HepG2 (cell line): ENCODE measurements around the gene HELZ. TPM values are rescaled to one million over a fixed set of nuclear protein-coding genes. Genes with fewer than 3 reads are reported as not detected.

Experiments used
- AGO2 ChIP-seq: fragments of 200-400 bp; formaldehyde crosslinking; optimal IDR thresholded peaks from 2 replicates; pipeline ENCODE3; 2017; ENCODE audit warnings: mild to moderate bottlenecking, low read depth, low read length, moderate library complexity
- PAF1 ChIP-seq: IDR thresholded peaks from 2 replicates; pipeline ENCODE4 v1.6.1; 2016; ENCODE audit warnings: missing genetic modification reagents, missing compliant biosample characterization
- SIX4 ChIP-seq: sonication (generic); formaldehyde crosslinking; IDR thresholded peaks from 2 replicates; pipeline ENCODE4 v1.4.0; 2020; ENCODE audit warnings: missing genetic modification reagents
- SYNCRIP ChIP-seq: fragments of 200-400 bp; formaldehyde crosslinking; IDR thresholded peaks from 2 replicates; pipeline ENCODE4 v1.6.1; 2018; ENCODE audit warnings: mild to moderate bottlenecking, low read depth, low read length; ENCODE audit not compliant: insufficient read depth
- ZFX ChIP-seq: sonication (generic); formaldehyde crosslinking; IDR thresholded peaks from 2 replicates; pipeline ENCODE4 v1.4.0; 2020; ENCODE audit warnings: mild to moderate bottlenecking, low read depth, missing genetic modification reagents, moderate library complexity
- ZMYM3 ChIP-seq: sonication (generic); formaldehyde crosslinking; IDR thresholded peaks from 2 replicates; pipeline ENCODE4 v1.5.1; 2020; ENCODE audit warnings: mild to moderate bottlenecking, missing genetic modification reagents
- ZNF230 ChIP-seq: sonication (generic); formaldehyde crosslinking; IDR thresholded peaks from 2 replicates; pipeline ENCODE4 v1.4.0; 2020; ENCODE audit warnings: mild to moderate bottlenecking, missing genetic modification reagents
- polyA plus RNA-seq, 8 experiments: library from polyadenylated mRNA; depleted of rRNA in 3 of 8; stranded (reverse) in 7 of 8; unstranded in 1 of 8; fragments of >200 nt; fragmentation: Illumina TruSeq in 4 of 8; extraction: Trizol in 4 of 8; gene quantifications; 2 replicates each; pipeline versions ENCODE4 v1.2.1 to v1.2.3, GENCODE V29; 2011 to 2016; ENCODE audit warnings: low read depth in 4 of 8, missing spikeins in 1 of 8, mixed read lengths in 1 of 8; ENCODE audit not compliant: insufficient read depth in 1 of 8
- total RNA-seq, 5 experiments: library from RNA; depleted of rRNA; stranded (reverse); fragments of >200 nt; fragmentation: Illumina TruSeq; extraction: Trizol; gene quantifications; 2 replicates each; pipeline ENCODE4 v1.2.3, GENCODE V29; 2016; ENCODE audit warnings: low read depth in 1 of 5
- TF ChIP-seq, protein P1 (sequence below): IDR thresholded peaks from 2 replicates; pipeline ENCODE4 v1.4.0; 2020; ENCODE audit warnings: mild to moderate bottlenecking, missing genetic modification reagents
- TF ChIP-seq, protein P2 (sequence below): sonication (generic); formaldehyde crosslinking; IDR thresholded peaks from 2 replicates; pipeline ENCODE4 v1.4.0; 2020; ENCODE audit warnings: missing genetic modification reagents
- TF ChIP-seq, protein P3 (sequence below): sonication (generic); formaldehyde crosslinking; IDR thresholded peaks from 2 replicates; pipeline ENCODE4 v1.4.0; 2020; ENCODE audit warnings: missing genetic modification reagents
- TF ChIP-seq, protein P4 (sequence below): sonication (generic); formaldehyde crosslinking; IDR thresholded peaks from 2 replicates; pipeline ENCODE4 v1.4.0; 2020; ENCODE audit warnings: mild to moderate bottlenecking, missing genetic modification reagents, borderline replicate concordance
- TF ChIP-seq, protein P5 (sequence below): fragments of 450-650 bp; IDR thresholded peaks from 2 replicates; pipeline ENCODE4 v1.6.1; 2017; ENCODE audit warnings: mild to moderate bottlenecking

HELZ gene
- total and polyA plus RNA-seq, 2 of the 13 experiments (the other 11 are each of a cell fraction or from before 2014, with no cell fraction given), result 35.3 to 52.4 TPM

DNA sequence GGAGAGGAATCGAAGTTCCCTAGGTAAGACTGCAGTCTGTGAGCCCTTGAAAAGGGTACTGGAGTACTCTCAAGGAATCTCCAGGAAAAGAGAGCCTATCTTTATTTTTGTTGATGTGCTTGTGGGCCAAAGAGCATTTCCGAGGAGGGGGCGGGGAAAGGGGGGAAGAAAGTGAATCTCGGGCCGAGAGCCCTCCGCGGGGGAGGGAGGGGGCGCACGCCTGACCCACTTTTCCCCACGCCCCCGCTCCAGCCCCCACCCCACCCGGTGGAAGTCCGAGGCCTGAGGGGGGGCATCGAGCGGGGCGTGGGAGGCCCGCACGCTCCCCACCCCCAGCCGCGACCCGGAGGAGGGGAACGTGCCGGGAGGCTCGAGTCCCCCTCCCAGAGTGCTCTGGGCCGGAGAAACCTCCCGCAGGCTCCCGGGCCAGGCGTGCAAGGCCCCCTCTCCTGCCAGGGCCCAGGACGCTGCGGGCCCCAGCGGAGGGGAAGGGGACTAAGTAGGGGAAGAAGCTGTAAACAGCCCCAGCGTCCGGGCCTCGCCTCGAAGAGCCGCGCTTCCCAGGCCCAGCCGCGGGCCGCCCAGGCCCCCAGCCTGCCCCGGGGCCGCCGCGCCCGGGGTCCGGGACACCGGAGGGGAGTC is 444 bp downstream of the HELZ start (continued):
- TF ChIP-seq, protein P1, sequence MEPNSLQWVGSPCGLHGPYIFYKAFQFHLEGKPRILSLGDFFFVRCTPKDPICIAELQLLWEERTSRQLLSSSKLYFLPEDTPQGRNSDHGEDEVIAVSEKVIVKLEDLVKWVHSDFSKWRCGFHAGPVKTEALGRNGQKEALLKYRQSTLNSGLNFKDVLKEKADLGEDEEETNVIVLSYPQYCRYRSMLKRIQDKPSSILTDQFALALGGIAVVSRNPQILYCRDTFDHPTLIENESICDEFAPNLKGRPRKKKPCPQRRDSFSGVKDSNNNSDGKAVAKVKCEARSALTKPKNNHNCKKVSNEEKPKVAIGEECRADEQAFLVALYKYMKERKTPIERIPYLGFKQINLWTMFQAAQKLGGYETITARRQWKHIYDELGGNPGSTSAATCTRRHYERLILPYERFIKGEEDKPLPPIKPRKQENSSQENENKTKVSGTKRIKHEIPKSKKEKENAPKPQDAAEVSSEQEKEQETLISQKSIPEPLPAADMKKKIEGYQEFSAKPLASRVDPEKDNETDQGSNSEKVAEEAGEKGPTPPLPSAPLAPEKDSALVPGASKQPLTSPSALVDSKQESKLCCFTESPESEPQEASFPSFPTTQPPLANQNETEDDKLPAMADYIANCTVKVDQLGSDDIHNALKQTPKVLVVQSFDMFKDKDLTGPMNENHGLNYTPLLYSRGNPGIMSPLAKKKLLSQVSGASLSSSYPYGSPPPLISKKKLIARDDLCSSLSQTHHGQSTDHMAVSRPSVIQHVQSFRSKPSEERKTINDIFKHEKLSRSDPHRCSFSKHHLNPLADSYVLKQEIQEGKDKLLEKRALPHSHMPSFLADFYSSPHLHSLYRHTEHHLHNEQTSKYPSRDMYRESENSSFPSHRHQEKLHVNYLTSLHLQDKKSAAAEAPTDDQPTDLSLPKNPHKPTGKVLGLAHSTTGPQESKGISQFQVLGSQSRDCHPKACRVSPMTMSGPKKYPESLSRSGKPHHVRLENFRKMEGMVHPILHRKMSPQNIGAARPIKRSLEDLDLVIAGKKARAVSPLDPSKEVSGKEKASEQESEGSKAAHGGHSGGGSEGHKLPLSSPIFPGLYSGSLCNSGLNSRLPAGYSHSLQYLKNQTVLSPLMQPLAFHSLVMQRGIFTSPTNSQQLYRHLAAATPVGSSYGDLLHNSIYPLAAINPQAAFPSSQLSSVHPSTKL (CRISPR knock-in tag), result peak; percentile 25; the same call in 1 of the 2 replicates
- TF ChIP-seq ZNF230 (CRISPR knock-in tag) (no peak), SYNCRIP (no peak), SIX4 (CRISPR knock-in tag) (0 out of 2 replicates have a peak, but pooled peaks have one; percentile 6), PAF1 (CRISPR knock-in tag) (no peak), ZMYM3 (no peak), ZFX (CRISPR knock-in tag) (peak; percentile 68), AGO2 (peak; percentile 32)
- TF ChIP-seq, protein P2, sequence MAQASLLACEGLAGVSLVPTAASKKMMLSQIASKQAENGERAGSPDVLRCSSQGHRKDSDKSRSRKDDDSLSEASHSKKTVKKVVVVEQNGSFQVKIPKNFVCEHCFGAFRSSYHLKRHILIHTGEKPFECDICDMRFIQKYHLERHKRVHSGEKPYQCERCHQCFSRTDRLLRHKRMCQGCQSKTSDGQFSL, result peak; percentile 58; the same call in 1 of the 2 replicates
- TF ChIP-seq, protein P3, sequence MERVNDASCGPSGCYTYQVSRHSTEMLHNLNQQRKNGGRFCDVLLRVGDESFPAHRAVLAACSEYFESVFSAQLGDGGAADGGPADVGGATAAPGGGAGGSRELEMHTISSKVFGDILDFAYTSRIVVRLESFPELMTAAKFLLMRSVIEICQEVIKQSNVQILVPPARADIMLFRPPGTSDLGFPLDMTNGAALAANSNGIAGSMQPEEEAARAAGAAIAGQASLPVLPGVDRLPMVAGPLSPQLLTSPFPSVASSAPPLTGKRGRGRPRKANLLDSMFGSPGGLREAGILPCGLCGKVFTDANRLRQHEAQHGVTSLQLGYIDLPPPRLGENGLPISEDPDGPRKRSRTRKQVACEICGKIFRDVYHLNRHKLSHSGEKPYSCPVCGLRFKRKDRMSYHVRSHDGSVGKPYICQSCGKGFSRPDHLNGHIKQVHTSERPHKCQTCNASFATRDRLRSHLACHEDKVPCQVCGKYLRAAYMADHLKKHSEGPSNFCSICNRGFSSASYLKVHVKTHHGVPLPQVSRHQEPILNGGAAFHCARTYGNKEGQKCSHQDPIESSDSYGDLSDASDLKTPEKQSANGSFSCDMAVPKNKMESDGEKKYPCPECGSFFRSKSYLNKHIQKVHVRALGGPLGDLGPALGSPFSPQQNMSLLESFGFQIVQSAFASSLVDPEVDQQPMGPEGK (CRISPR knock-in tag), result peak; percentile 93
- TF ChIP-seq, protein P4, sequence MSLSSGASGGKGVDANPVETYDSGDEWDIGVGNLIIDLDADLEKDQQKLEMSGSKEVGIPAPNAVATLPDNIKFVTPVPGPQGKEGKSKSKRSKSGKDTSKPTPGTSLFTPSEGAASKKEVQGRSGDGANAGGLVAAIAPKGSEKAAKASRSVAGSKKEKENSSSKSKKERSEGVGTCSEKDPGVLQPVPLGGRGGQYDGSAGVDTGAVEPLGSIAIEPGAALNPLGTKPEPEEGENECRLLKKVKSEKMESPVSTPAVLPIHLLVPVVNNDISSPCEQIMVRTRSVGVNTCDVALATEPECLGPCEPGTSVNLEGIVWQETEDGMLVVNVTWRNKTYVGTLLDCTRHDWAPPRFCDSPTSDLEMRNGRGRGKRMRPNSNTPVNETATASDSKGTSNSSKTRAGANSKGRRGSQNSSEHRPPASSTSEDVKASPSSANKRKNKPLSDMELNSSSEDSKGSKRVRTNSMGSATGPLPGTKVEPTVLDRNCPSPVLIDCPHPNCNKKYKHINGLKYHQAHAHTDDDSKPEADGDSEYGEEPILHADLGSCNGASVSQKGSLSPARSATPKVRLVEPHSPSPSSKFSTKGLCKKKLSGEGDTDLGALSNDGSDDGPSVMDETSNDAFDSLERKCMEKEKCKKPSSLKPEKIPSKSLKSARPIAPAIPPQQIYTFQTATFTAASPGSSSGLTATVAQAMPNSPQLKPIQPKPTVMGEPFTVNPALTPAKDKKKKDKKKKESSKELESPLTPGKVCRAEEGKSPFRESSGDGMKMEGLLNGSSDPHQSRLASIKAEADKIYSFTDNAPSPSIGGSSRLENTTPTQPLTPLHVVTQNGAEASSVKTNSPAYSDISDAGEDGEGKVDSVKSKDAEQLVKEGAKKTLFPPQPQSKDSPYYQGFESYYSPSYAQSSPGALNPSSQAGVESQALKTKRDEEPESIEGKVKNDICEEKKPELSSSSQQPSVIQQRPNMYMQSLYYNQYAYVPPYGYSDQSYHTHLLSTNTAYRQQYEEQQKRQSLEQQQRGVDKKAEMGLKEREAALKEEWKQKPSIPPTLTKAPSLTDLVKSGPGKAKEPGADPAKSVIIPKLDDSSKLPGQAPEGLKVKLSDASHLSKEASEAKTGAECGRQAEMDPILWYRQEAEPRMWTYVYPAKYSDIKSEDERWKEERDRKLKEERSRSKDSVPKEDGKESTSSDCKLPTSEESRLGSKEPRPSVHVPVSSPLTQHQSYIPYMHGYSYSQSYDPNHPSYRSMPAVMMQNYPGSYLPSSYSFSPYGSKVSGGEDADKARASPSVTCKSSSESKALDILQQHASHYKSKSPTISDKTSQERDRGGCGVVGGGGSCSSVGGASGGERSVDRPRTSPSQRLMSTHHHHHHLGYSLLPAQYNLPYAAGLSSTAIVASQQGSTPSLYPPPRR (CRISPR knock-in tag), result no peak
- TF ChIP-seq, protein P5, sequence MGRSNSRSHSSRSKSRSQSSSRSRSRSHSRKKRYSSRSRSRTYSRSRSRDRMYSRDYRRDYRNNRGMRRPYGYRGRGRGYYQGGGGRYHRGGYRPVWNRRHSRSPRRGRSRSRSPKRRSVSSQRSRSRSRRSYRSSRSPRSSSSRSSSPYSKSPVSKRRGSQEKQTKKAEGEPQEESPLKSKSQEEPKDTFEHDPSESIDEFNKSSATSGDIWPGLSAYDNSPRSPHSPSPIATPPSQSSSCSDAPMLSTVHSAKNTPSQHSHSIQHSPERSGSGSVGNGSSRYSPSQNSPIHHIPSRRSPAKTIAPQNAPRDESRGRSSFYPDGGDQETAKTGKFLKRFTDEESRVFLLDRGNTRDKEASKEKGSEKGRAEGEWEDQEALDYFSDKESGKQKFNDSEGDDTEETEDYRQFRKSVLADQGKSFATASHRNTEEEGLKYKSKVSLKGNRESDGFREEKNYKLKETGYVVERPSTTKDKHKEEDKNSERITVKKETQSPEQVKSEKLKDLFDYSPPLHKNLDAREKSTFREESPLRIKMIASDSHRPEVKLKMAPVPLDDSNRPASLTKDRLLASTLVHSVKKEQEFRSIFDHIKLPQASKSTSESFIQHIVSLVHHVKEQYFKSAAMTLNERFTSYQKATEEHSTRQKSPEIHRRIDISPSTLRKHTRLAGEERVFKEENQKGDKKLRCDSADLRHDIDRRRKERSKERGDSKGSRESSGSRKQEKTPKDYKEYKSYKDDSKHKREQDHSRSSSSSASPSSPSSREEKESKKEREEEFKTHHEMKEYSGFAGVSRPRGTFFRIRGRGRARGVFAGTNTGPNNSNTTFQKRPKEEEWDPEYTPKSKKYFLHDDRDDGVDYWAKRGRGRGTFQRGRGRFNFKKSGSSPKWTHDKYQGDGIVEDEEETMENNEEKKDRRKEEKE, result no peak
